ENCODE results near the gene KDM4C.

Gene KDM4C

DNA sequence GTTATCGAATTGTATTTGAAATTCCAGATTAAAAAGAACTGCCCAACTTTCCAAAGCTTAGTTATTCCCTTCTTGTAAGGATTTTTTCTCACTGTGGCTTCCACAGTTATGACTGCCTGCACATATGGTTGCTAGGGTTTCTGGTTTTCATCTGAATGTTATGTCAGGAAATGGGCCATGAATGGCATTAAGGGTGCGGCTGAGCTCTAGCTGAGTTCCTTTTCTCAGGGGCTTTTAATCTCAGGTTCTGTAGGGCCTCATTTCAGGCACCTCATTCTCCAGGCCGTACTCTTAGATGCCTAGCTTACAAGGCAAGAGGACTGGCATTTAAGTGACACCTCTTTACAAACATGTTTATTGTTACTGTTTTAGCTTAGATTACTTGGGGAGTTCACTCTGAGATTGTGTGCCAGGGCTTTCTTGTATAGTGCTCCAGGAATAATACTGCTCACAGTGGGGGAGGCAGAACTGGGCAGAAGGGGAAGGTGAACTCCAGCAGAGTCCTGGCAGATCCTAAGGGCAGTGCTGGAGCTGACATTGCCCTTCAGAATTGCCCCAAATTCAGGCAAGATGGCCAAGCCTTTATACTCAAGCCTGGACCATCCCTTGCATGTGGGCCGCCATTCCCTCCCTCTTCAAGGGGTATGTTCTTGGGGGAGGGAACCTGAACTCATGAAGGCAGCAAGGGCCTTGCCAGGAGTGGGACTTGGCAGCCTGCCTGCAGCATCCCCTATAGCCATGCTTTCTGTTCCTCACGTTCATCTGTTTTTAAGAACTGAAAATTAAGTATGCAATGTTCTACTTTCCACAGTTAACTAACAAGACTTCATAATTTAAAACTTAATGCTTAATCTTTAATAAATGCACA lies 111.5 kb downstream of the KDM4C start:
- DNase-seq (ENCODE audit: low read depth in 2 of 2): no peak

DNA sequence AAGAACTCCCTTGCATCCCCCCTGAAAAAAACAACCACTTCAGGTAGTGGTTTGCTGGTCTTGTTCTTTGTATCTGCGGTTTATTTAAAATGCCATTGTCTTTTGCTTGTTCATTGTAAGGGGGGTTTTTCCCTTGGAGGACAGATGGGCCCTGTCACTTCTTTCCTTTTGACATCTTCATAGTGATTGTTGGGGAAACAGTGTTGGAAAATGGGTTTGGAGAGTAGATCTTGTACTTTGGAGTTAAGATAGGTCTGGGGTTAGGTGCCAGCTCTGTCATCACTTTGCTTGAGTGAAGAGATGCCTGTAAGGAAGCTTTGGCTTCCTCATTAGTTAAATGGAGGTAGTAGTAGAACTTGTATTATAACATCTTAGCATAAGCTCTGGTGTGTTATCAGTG lies 112.4 kb downstream of the KDM4C start:
- DNase-seq (ENCODE audit: low read depth in 2 of 2): no peak

DNA sequence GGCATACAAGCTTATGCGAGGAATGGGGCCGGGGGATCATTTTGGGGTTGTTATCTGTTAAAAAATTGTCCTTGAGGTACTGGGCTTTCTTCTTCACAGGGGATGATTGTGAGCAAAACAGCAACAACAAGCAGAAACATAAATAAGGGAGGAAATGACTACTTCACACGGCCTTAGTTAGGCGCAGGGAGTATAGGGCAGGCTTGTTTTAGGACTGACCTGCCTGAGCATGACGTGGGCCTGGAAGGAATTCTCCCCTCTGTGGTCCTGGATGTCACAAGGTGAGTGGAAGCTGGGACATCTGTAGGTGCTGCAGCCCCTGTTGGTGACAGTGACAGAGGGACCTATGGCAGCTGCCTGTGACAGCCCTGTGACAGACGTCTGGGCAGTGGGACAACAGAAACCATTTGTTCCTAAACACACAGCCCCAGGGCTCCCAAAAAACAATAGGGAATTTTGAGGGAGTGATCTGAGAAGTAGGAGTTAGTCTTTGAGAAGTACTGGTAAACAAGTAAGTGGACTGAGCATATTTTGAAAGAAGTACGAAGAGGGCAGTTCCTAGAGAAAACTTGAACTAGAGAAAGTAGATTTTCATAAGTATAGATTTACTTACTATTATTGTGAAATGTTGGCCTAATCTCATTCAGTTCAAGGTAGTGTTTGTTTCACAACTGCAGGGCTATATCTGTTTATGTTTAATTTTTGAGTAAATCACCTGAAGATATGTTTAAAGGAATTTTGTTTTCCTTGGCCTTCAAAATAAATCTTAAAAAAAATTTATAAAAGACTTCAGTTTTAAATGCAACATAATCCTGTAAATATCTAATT lies 113.1 kb downstream of the KDM4C start:
- no peak for DNase-seq (ENCODE audit: low read depth in 2 of 2)

DNA sequence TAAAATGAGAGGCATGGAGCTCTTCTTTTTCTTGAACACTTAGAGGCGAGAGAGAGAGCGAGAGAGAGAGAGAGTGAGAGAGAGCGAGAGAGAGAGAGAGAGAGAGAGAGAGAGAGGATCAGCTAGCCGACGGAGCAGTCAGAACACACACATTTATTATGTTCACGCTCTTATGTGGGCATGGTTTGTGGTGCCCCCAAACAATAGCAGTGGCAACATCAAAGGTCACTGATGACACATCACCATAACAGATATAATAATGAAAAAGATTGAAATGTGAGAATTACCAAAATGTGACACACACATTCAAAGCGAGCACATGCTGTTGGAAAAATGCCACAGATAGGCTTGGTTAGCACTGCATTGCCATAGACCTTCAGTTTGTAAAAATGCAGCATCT lies 116.1 kb downstream of the KDM4C start:
- no peak for DNase-seq (ENCODE audit: low read depth in 2 of 2)

- DNase-seq (ENCODE audit: low read depth in 2 of 2): no peak
Measured at GRCh38 chr9:6876195-6876894, 118.6 kb downstream of the KDM4C start.

DNA sequence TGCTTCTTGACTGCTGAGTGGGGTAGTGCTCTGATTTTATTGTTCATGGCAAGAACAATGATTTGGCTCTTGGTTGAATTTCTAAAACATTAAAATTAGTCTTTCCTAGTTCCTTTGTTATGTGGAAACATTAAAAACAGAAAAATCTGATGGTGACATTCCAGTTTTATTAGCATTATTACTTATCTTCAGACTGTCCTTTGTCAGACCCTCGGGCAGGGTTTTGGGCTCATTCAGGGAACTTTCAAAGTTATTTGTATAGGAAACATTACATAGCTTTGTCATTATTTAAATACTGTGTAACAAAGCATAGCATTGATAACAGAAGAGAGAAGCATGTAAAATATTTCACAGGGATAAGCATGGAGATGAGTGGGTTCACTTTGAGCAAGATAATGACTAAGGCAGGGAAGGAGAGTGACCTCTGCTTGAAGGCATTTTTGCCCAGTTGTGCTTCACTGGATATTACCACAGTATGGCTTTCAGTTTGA lies 119.9 kb downstream of the KDM4C start:
- no peak for DNase-seq (ENCODE audit: low read depth in 2 of 2)

- no peak for DNase-seq (ENCODE audit: low read depth in 2 of 2)
Measured at GRCh38 chr9:6880626-6881025, 122.9 kb downstream of the KDM4C start.

GRCh38 chr9:6884101-6884500 lies 126.3 kb downstream of the KDM4C start:
- DNase-seq (ENCODE audit: low read depth in 2 of 2): no peak

GRCh38 chr9:6884990-6885389 lies 127.2 kb downstream of the KDM4C start:
- DNase-seq (ENCODE audit: low read depth in 2 of 2): no peak

GRCh38 chr9:6887051-6887450 lies 129.3 kb downstream of the KDM4C start:
- no peak for DNase-seq (ENCODE audit: low read depth in 2 of 2)

- no peak for DNase-seq (ENCODE audit: low read depth in 2 of 2)
Measured at GRCh38 chr9:6889868-6890267, 132.1 kb downstream of the KDM4C start.

DNA sequence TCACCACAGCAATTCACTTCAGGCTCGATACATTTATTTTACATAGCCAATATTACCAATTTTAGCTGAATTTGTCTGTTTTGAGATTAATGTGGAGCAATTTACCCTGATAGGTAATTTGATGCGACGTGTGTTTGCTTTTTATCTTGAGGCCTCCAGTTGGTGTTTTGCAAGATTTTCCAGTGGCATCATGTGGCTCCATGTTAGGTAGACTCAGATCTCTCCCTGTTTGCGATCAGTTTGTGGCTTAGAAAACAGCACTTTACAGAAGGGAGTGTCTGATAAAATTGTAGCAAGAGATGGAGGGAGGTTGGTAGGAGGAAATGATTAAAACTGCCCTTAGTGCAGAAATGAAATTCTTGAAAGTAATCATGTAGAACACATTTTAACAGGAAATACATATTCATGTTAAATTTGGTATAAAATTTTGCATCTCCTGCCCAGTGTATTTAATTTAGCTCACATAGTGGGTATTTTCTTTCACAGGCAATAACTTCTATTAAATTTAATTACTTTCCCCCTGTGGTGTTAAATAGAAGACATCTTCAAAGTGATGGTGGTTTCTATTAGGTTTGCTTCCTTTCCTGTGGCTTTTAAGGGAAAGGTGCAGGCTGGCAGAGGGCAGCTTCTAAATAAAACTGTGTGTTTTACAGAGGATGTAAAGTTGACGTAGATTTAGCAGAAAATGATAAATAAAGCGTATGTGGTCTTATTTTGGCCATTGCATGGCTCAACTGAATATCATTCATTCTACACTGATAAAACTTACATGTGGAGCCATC lies 135.8 kb downstream of the KDM4C start:
- no peak for DNase-seq (ENCODE audit: low read depth in 2 of 2)

DNA sequence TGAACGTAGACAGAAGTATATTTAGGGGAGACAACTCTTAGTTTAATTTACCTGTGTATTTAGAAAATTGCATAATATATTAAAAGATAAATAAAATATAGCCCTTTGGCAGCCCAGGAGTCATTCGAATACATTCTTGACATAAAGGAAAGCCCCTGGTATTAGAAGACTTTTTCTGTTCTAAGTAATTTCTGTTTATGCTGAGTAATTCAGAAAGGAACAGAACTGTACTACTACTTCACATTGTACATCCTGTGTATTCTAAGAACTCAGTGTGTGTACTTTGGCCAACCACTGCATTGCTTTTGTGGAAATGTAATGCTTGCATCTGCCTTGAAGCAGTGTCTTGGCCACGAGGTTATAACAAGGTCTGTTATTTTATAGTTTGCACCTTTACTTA lies 136.4 kb downstream of the KDM4C start:
- DNase-seq (ENCODE audit: low read depth in 2 of 2): no peak

- no peak for DNase-seq (ENCODE audit: low read depth in 2 of 2)
Measured at GRCh38 chr9:6895754-6896153, 138.0 kb downstream of the KDM4C start.

DNA sequence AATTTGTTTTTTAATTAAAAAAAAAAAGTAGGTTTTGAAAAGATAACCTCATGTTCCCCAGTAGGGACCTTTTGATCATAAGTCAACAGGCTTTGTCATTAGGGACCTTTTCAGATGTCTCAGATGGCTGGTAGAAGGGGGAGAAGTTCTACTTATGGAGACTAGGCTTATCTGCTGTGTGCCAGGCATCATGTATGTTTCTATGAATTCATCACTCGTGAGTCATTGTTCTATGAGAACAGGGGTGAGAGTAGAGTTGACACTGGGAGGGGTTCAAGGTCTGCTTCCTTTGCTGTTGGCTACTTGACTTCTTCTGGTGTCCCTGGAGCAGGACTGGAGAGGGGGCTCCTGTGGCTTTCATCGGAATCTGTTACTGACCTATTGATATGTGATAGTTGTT lies 138.8 kb downstream of the KDM4C start:
- DNase-seq (ENCODE audit: low read depth in 2 of 2): no peak

GRCh38 chr9:6897207-6897822 lies 139.5 kb downstream of the KDM4C start:
- no peak for DNase-seq (ENCODE audit: low read depth in 2 of 2)

GRCh38 chr9:6897898-6898302 lies 140.1 kb downstream of the KDM4C start:
- DNase-seq (ENCODE audit: low read depth in 2 of 2): no peak

DNA sequence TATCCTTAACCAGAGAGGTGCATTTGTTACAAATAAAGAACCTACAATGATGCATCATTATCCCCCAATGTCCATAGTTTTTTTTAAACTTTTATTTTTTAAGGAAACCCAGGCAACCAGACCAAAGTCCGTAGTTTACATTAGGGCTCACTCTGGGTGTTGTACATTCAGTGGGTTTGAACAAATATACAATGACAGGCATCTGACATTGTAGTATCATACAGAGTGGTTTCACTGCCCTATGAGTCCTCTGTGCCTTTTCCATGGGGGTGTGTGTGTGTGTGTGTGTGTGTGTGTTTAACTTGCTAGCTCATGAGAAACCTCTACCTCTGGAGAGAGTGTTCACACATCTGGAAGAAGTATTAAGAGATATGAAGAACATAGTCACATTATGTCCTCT lies 141.5 kb downstream of the KDM4C start:
- DNase-seq (ENCODE audit: low read depth in 2 of 2): no peak

GRCh38 chr9:6900440-6900883 lies 142.7 kb downstream of the KDM4C start:
- DNase-seq (ENCODE audit: low read depth in 2 of 2): no peak

DNA sequence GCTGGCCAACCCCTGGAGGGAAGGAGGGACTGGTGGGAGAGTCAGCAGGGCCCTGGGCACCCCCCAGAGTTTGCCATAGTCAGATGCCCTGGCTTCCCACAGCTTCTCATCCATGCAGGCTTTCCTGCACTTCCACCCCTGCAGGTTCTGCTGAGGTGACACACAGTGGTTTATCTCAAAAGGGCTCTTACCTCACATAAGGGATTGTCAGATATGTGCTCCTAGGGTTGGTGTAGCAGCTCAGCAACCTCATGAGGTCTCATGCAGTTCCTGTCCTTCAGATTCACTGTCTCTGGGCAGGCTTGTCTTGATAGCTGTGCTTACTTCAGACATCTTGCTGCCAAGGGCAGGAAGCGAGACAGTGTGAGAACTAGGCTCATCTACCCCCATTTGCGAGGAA lies 143.4 kb downstream of the KDM4C start:
- DNase-seq (ENCODE audit: low read depth in 2 of 2): no peak

DNA sequence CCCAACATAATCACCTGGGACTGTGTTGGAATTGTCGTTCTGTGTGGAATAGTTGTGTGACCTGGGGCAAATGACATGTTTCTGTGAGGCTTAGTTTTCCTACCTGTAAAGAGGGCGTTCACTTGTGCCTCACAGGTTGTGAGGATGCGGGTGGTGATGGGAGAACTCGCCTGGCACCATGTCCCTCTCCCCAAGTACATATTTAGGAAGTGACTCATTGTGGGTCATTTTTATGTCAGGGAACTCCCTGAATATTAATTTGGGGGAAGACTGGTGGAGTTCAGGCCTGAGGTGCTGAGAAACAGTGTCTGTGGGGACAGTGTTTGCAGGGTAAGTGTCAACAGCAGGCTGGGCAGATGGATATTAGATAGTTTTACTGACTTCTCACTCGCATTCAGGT lies 144.7 kb downstream of the KDM4C start:
- DNase-seq (ENCODE audit: low read depth in 2 of 2): no peak
